Gastroesophageal sphincter (tissue), 4 donors: ENCODE data around the gene ABCA1. TPM values are rescaled to one million over a fixed set of nuclear protein-coding genes. Genes with fewer than 3 reads are reported as not detected.

Source experiments
- ATAC-seq: fragments of 150-250 bp; one replicate; pipeline ENCODE4 v1.9.1; 2016; ENCODE audit warnings: mild to moderate bottlenecking, moderate library complexity
- H3K27ac ChIP-seq, 4 donors: fragments of 200-600 bp; sonication (generic) in 3 of 4; 1 replicate in 3 of 4; 2 replicates in 1 of 4; pipeline ENCODE4 v1.5.1; 2016 to 2019
- H3K27me3 ChIP-seq: fragments of 200-600 bp; sonication (generic); one replicate; pipeline ENCODE4 v1.5.1; 2019
- H3K36me3 ChIP-seq, 2 donors: fragments of 200-600 bp; sonication (generic); one replicate each; pipeline ENCODE4 v1.5.1; 2019; ENCODE audit warnings: control low read depth in 1 of 2
- H3K4me1 ChIP-seq, 3 donors: fragments of 200-600 bp; sonication (generic); 1 replicate in 2 of 3; 2 replicates in 1 of 3; pipeline ENCODE4 v1.5.1; 2016 to 2019; ENCODE audit warnings: control low read depth in 2 of 3
- H3K4me3 ChIP-seq, 2 donors: fragments of 200-600 bp; sonication (generic); one replicate each; pipeline ENCODE4 v1.5.1; 2019; ENCODE audit warnings: mild to moderate bottlenecking in 1 of 2, moderate library complexity in 1 of 2
- H3K9me3 ChIP-seq, 3 donors: fragments of 200-600 bp; sonication (generic); one replicate each; pipeline ENCODE4 v1.5.1; 2017 to 2019; ENCODE audit warnings: control low read depth in 2 of 3
- CTCF ChIP-seq, 4 experiments: fragments of 200-600 bp in 2 of 4; fragments of 450-650 bp in 2 of 4; sonication (generic) in 1 of 4; IDR thresholded peaks; one replicate each; pipeline ENCODE4 v1.5.1; 2017 to 2019; ENCODE audit warnings: antibody characterized with exemption in 4 of 4, mild to moderate bottlenecking in 2 of 4, moderate library complexity in 2 of 4
- EP300 ChIP-seq: sonication (generic); formaldehyde crosslinking; IDR thresholded peaks from one replicate; pipeline ENCODE4 v1.6.1; 2017; ENCODE audit warnings: antibody characterized with exemption, mild to moderate bottlenecking
- POLR2A ChIP-seq, 2 donors: fragments of 450-650 bp; IDR thresholded peaks; one replicate each; pipeline ENCODE4 v1.6.1; 2017; ENCODE audit warnings: antibody characterized with exemption in 2 of 2, mild to moderate bottlenecking in 2 of 2, moderate library complexity in 1 of 2
- POLR2AphosphoS5 ChIP-seq: sonication (generic); formaldehyde crosslinking; IDR thresholded peaks from one replicate; pipeline ENCODE4 v1.6.1; 2017; ENCODE audit warnings: antibody characterized with exemption
- WGBS, 2 donors: methylation state at CpG; one replicate each; pipeline ENCODE4 v1.1.5; 2018; ENCODE audit warnings: low coverage in 1 of 2; 5-methylcytosine and 5-hydroxymethylcytosine counted together
- total RNA-seq, 4 donors: library from RNA; depleted of rRNA; stranded (reverse); fragments of >200 nt; gene quantifications; one replicate each; pipeline ENCODE4 v1.1.0, GENCODE V29; 2016

The ABCA1 gene
- total RNA-seq, 4 donors from 2014 or later: 46.2 to 91.5 (median 64.9) TPM

- peaks cover 0 to 27% of the 10 kb centered on the region in 2 donors for H3K36me3 ChIP-seq
- 60 to 68% methylated on average over 1 of the region's 1 CpG for WGBS, 2 donors
- H3K27ac ChIP-seq: no peak overlapping the region
- no peaks in the 10 kb centered on the region for H3K27me3 ChIP-seq
- TF ChIP-seq POLR2AphosphoS5 (no peak), CTCF (IDR thresholded peaks at IDR 0.05) (no peak), POLR2A (IDR thresholded peaks at IDR 0.05) (no peak), EP300 (no peak)
- ATAC-seq: no peak
- H3K9me3 ChIP-seq: no peaks in the 10 kb centered on the region
- no peak overlapping the region for H3K4me3 ChIP-seq
- H3K4me1 ChIP-seq: peaks cover 0 to 53% (median 0%) of the 10 kb centered on the region in 3 donors
Measured at GRCh38 chr9:104892701-104893100, 35.3 kb downstream of the ABCA1 start.

GRCh38 chr9:104890433-104890770 is 37.6 kb downstream of the ABCA1 start:
- Histone ChIP-seq H3K9me3 (no peaks in the 10 kb centered on the region), H3K27ac (no peak overlapping the region), H3K27me3 (no peaks in the 10 kb centered on the region), H3K36me3 (peaks cover 6 to 50% of the 10 kb centered on the region in 2 donors), H3K4me1 (peaks cover 0 to 38% (median 0%) of the 10 kb centered on the region in 3 donors), H3K4me3 (no peak overlapping the region)
- TF ChIP-seq POLR2A (IDR thresholded peaks at IDR 0.05): no peak
- TF ChIP-seq CTCF (IDR thresholded peaks at IDR 0.05): no peak
- TF ChIP-seq EP300: no peak
- no peak for TF ChIP-seq POLR2AphosphoS5
- no peak for ATAC-seq
- WGBS, 2 donors: 92% methylated on average over 9 of the region's 9 CpGs

GRCh38 chr9:104885818-104886709 is 41.9 kb downstream of the ABCA1 start:
- ATAC-seq: no peak
- Histone ChIP-seq H3K9me3 (no peaks in the 10 kb centered on the region), H3K36me3 (peaks cover 6 to 85% of the 10 kb centered on the region in 2 donors), H3K27ac (no peak overlapping the region), H3K4me1 (peaks cover 0 to 31% (median 0%) of the 10 kb centered on the region in 3 donors), H3K4me3 (no peak overlapping the region), H3K27me3 (no peaks in the 10 kb centered on the region)
- WGBS, 2 donors: 87 to 93% methylated on average over 3 of the region's 3 CpGs
- TF ChIP-seq POLR2AphosphoS5: no peak
- no peak for TF ChIP-seq EP300
- TF ChIP-seq CTCF (IDR thresholded peaks at IDR 0.05): no peak
- no peak for TF ChIP-seq POLR2A (IDR thresholded peaks at IDR 0.05)

GRCh38 chr9:104883169-104883568 is 44.8 kb downstream of the ABCA1 start:
- ATAC-seq: no peak
- peaks cover 6 to 100% of the 10 kb centered on the region in 2 donors for H3K36me3 ChIP-seq
- no peak overlapping the region for H3K4me3 ChIP-seq
- no peak for TF ChIP-seq CTCF (IDR thresholded peaks at IDR 0.05)
- TF ChIP-seq POLR2AphosphoS5: no peak
- no peak for TF ChIP-seq POLR2A (IDR thresholded peaks at IDR 0.05)
- TF ChIP-seq EP300: no peak
- no peak overlapping the region for H3K27ac ChIP-seq
- WGBS, 2 donors: 100% methylated on average over 1 to 2 of the region's 2 CpGs
- no peaks in the 10 kb centered on the region for H3K27me3 ChIP-seq
- no peaks in the 10 kb centered on the region for H3K9me3 ChIP-seq
- H3K4me1 ChIP-seq: peaks cover 0 to 50% (median 6%) of the 10 kb centered on the region in 3 donors

- H3K4me3 ChIP-seq: no peak overlapping the region
- no peak overlapping the region for H3K27ac ChIP-seq
- H3K27me3 ChIP-seq: no peaks in the 10 kb centered on the region
- peaks cover 6 to 100% of the 10 kb centered on the region in 2 donors for H3K36me3 ChIP-seq
- H3K9me3 ChIP-seq: no peaks in the 10 kb centered on the region
- no peak for TF ChIP-seq EP300
- TF ChIP-seq CTCF (IDR thresholded peaks at IDR 0.05): no peak
- no peak for TF ChIP-seq POLR2AphosphoS5
- TF ChIP-seq POLR2A (IDR thresholded peaks at IDR 0.05): no peak
- H3K4me1 ChIP-seq: peaks cover 0 to 51% (median 6%) of the 10 kb centered on the region in 3 donors
- no peak for ATAC-seq
Measured at GRCh38 chr9:104882566-104882965, 45.4 kb downstream of the ABCA1 start.
